ENCODE data around the gene ADGRG7.

ADGRG7 gene

DNA sequence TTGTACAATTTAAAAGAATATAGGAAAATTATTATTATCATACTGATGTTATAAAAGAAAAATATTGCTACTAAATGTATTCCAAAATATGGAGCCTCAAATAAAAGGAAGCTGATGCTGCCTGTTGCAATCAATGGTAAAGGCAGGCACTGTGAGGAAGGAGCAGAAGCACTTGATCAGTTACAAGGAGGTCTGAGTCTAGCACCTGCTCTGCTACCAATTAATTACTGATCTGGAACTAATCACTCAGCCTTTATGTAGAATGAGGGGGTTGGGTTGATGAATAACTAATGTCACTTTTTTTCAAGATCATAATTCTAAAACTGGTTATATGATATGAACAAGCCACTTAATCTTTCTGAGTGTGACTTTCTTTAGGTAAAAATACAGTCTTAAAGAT is 5.5 kb downstream of the ADGRG7 start:
- Mint-ChIP-seq H3K27ac (no peak overlapping the region), H3K4me3 (no peak overlapping the region), H3K36me3 (ENCODE audit: low read depth) (no peaks in the 10 kb centered on the region), H3K9me3 (peaks cover 11% of the 10 kb centered on the region), H3K27me3 (ENCODE audit: low read depth, poor library complexity) (peaks cover 9% of the 10 kb centered on the region), H3K4me1 (no peaks in the 10 kb centered on the region)
- DNase-seq: no peak
- no peak for TF ChIP-seq CTCF (IDR thresholded peaks at IDR 0.05)

GRCh38 chr3:100615684-100616083 is 6.3 kb downstream of the ADGRG7 start:
- H3K9me3 Mint-ChIP-seq: peaks cover 11% of the 10 kb centered on the region
- no peak for TF ChIP-seq CTCF (IDR thresholded peaks at IDR 0.05)
- DNase-seq: no peak
- H3K27me3 Mint-ChIP-seq (ENCODE audit: low read depth, poor library complexity): peaks cover 9% of the 10 kb centered on the region
- H3K27ac Mint-ChIP-seq: no peak overlapping the region
- no peak overlapping the region for H3K4me3 Mint-ChIP-seq
- no peaks in the 10 kb centered on the region for H3K4me1 Mint-ChIP-seq
- no peaks in the 10 kb centered on the region for H3K36me3 Mint-ChIP-seq (ENCODE audit: low read depth)

- H3K27ac Mint-ChIP-seq: no peak overlapping the region
- no peak for TF ChIP-seq CTCF (IDR thresholded peaks at IDR 0.05)
- no peak overlapping the region for H3K4me3 Mint-ChIP-seq
- no peak for DNase-seq
- H3K9me3 Mint-ChIP-seq: peaks cover 26% of the 10 kb centered on the region
- peaks cover 5% of the 10 kb centered on the region for H3K27me3 Mint-ChIP-seq (ENCODE audit: low read depth, poor library complexity)
- no peaks in the 10 kb centered on the region for H3K36me3 Mint-ChIP-seq (ENCODE audit: low read depth)
- no peaks in the 10 kb centered on the region for H3K4me1 Mint-ChIP-seq
Observed at GRCh38 chr3:100621251-100621650, 11.8 kb downstream of the ADGRG7 start.

- Mint-ChIP-seq H3K4me1 (no peaks in the 10 kb centered on the region), H3K27me3 (ENCODE audit: low read depth, poor library complexity) (peaks cover 5% of the 10 kb centered on the region), H3K27ac (no peak overlapping the region), H3K36me3 (ENCODE audit: low read depth) (no peaks in the 10 kb centered on the region), H3K9me3 (peaks cover 15% of the 10 kb centered on the region), H3K4me3 (no peak overlapping the region)
- TF ChIP-seq CTCF (IDR thresholded peaks at IDR 0.05): no peak
- no peak for DNase-seq
Observed at GRCh38 chr3:100627491-100627890, 18.1 kb downstream of the ADGRG7 start.

DNA sequence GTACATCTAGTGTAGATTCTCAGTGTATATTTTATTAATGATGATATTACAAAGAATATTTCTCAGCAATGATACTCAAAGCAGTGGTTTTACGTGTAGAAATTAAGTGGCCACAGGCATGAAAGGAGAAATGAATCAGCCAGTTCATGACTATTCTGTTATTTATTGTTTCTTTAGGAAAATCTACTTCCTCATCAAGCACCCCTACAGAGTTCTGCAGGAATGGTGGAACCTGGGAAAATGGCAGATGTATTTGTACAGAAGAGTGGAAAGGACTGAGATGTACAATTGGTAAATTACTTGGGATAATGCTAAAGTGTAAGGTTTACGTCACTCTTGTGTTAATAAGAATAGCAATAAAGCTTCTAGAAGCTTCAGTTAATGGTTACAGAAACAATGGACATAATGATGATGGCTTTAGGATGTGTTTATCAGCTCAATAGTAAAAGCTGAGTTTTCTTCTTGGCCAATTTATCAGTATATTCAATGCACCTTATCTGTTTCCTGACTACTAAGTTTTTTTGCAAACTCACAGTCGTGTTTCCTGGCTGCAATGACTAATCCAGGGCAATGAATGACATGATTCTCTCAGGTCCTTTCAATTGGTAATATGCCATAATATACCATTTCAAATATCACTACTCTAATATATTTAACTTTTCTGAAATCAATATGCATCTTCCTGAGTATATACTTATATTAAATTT is 20.2 kb downstream of the ADGRG7 start:
- peaks cover 3% of the 10 kb centered on the region for H3K27me3 Mint-ChIP-seq (ENCODE audit: low read depth, poor library complexity)
- no peak overlapping the region for H3K27ac Mint-ChIP-seq
- no peaks in the 10 kb centered on the region for H3K36me3 Mint-ChIP-seq (ENCODE audit: low read depth)
- no peak for TF ChIP-seq CTCF (IDR thresholded peaks at IDR 0.05)
- H3K4me3 Mint-ChIP-seq: no peak overlapping the region
- peaks cover 8% of the 10 kb centered on the region for H3K9me3 Mint-ChIP-seq
- no peak for DNase-seq
- no peaks in the 10 kb centered on the region for H3K4me1 Mint-ChIP-seq

DNA sequence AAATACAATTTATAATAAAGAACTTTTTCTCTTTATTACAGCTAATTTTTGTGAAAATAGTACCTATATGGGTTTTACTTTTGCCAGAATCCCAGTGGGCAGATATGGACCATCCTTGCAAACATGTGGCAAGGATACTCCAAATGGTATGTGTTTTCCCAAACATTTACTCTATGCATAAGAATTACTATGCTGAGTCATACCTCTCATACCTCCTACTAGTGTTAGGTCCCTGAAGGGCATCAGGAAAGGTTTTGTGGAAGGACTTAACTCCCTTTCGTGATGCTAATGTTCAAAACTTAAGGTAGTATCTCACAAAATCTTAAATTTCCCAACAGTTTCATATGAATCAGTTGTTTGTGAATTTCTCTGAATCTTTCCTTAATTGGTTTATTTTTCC is 21.3 kb downstream of the ADGRG7 start:
- no peak for DNase-seq
- TF ChIP-seq CTCF (IDR thresholded peaks at IDR 0.05): no peak
- Mint-ChIP-seq H3K4me3 (no peak overlapping the region), H3K36me3 (ENCODE audit: low read depth) (no peaks in the 10 kb centered on the region), H3K4me1 (no peaks in the 10 kb centered on the region), H3K27ac (no peak overlapping the region), H3K27me3 (ENCODE audit: low read depth, poor library complexity) (peaks cover 3% of the 10 kb centered on the region), H3K9me3 (no peaks in the 10 kb centered on the region)
